Stimulated activated CD4-positive, alpha-beta T cell treated with anti-CD3 and anti-CD28 coated beads, Interleukin-15, amount 100 ng/mL, for 48 hours (primary cell): Measurements from ENCODE around the gene INPP4B.

Source experiments
- DNase-seq, 2 donors: peaks; one replicate each; pipeline ENCODE4 v3.0.0-alpha.2; 2020; ENCODE audit warnings: low read depth in 2 of 2

The INPP4B gene

GRCh38 chr4:142293536-142293935, 552.6 kb downstream of the INPP4B start:
- DNase-seq, result no peak

DNA sequence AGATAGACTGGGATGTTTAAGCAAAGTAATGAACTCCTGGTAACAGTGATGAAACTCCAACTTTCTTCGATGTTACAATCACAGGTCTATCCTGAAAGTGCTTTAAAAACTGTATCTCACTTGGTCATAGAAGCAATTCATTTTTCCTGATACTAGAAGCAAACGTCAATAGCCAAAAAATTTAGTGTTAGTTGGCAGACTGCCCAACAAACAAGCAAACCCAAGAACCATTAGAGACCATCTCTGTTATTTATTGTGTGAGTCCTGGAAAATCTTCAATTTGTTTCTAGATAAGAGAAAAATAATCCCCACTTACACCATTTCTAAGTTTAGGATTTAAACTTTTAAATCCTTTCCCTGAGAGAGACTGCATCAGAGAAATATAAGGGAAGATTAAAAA, 553.9 kb downstream of the INPP4B start:
- no peak for DNase-seq

- DNase-seq, result peak in 1 of 2 donors; percentile 8
These were observed 554.6 kb downstream of the INPP4B start for GRCh38 chr4:142291299-142292050.

- DNase-seq, result no peak
These were observed 558.7 kb downstream of the INPP4B start for GRCh38 chr4:142287371-142287770.

GRCh38 chr4:142285222-142285583, 560.9 kb downstream of the INPP4B start:
- no peak for DNase-seq

DNA sequence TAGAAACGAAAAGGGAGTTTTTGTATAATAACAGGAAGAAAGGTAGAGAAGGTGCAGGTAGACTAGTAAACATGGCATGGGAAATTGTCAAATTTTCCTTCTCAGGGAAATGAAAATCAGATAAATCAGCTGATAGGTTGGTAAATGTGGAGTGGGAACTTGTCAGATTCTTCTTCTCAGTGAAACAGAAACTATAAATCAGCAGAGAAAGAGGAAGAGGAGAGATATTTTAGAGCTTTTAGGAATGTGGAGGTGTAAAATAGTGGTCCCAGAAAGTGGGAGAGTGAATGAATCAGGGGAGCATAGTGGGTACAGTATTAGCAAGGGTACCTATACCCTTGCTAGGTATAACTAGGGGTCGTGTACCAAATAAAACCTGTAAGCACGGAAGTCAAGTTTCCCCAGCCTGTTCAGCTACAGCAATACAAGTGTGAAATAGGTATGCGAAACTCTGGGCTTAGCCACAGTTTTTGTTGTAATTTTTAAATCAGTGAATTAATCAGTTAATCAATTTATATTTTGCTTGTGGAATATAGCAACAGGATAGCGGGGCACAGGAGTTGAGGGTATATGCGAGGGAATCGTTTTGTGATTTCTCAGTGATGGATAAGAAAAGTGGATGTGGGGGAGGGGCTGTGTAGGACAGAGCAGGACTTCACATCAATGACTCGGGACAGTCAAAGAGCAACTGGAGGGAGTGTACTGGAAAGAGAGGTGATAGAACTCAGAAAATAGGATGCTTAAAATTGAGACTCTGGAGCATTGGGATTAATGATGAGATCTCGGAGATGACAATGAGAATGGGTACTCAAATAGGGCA, 561.5 kb downstream of the INPP4B start:
- DNase-seq, result no peak

- peak in 1 of 2 donors; percentile 28 for DNase-seq
These were observed 563.1 kb downstream of the INPP4B start for GRCh38 chr4:142282870-142283431.

DNA sequence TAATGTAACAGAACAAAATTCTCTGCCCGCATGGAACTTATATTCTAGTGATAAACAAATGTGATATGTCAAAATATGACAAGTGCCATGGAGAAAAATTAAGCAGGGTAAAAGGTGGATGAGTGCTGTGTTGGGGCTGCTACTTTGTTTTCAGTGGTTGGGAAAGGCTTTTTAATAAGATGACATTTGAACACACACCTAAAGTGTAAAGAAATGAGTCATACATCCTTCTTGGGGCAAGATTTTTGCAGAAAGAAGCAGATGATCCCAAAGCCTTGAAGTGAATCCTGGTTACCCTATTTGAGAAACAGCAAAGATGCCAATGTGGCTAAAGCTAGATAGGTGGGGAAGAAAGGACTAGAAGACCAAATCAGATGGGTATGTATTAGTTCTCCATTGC, 564.1 kb downstream of the INPP4B start:
- DNase-seq, result no peak

- no peak for DNase-seq
These were observed 567.4 kb downstream of the INPP4B start for GRCh38 chr4:142278663-142279062.

DNA sequence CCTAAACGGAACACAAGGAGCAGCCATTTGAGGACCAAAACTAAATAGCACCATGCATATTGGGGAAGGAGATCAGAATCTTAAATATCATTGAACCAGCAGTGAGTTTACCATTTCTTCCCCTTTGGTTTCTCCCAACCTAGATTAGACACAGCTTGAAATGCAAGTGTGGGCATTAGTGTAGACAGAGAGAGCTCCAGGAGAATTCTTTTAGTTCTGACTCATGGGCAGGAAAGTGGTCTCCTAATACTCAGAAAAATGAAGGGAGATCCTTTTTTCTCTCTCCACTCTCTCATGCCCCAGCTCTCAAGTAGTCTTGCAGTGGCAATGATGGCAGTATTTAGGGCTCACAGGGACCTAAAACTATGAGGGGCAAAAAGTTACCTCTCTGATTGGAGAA, 567.9 kb downstream of the INPP4B start:
- DNase-seq, result no peak

- DNase-seq, result no peak
These were observed 572.0 kb downstream of the INPP4B start for GRCh38 chr4:142274137-142274536.

DNA sequence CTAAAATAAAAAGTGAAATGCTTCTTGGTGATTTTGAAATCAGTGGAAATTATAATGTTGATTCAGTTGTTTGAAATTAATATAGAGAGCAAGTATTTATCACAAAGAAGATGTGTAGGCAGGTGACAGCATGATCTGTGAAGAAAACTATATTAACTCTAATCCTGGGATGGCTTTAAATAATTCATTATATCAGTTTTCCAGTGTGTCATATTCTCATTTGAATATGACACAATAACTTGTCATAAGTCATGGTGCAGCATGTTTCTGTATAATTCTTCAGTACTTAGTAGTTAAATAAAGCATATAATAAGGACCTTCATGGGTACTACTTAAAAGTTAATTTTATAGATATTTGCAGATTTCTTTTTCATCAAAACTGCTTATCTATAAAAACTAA, 573.6 kb downstream of the INPP4B start:
- DNase-seq, result no peak

GRCh38 chr4:142271832-142272231, 574.3 kb downstream of the INPP4B start:
- DNase-seq, result no peak

DNA sequence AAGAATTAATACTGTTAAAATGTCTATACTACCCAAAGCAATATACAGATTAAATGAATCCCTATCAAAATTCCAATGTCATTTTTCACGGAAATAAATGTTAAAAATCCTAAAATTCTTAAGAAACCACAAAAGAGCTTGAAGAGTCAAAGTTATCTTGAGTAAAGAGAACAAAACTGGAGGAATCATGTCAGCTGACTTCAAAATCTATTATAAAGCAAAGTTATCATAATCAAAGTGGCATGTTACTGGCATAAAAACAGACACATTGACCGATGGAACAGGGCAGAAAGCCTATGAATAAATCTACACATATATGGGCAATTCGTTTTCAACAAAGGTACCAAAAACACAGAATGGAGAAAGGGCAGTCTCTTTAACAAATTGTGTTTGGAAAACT, 579.0 kb downstream of the INPP4B start:
- no peak for DNase-seq

DNA sequence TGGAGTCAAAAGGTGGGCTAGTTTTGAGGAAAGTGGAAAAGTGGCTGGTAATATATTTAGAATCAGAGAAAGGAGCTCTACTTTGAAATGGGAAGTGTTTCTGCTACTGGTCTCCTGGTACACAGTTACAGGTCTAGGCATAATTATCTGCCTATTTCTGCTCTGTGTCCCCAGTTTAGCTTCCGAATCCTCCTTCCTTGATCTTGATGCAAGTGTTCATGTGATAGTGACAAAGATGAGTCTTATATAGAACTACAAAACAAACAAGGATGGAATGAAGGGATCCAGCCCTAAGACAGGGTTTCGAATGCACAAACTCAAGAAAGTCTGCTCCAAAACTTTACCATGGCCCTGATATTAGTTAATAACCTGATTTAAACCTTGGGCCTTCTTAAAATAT, 580.2 kb downstream of the INPP4B start:
- DNase-seq, result no peak

- no peak for DNase-seq
These were observed 580.6 kb downstream of the INPP4B start for GRCh38 chr4:142265536-142265935.

DNA sequence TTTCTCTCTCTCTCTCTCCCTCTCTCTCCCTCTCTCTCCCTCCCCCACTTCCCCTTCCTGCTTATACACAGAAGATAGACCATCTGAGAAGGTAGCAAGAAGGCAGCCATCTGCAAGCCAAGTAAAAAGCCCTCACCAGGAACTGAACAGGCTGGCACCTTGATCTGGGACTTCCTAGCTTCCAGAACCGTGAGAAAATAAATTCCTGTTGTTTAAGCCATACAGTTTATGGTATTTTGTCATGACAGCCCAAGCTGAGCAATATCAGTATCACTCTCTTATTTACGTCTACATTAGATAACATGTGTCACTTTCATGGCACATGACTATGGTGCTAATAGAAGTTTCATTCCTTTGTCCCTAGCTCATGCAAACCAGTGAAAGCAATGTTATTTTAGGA, 581.1 kb downstream of the INPP4B start:
- no peak for DNase-seq

GRCh38 chr4:142262956-142263355, 583.1 kb downstream of the INPP4B start:
- DNase-seq, result no peak

- no peak for DNase-seq
These were observed 597.2 kb downstream of the INPP4B start for GRCh38 chr4:142248946-142249345.

GRCh38 chr4:142243255-142243654, 602.8 kb downstream of the INPP4B start:
- no peak for DNase-seq

DNA sequence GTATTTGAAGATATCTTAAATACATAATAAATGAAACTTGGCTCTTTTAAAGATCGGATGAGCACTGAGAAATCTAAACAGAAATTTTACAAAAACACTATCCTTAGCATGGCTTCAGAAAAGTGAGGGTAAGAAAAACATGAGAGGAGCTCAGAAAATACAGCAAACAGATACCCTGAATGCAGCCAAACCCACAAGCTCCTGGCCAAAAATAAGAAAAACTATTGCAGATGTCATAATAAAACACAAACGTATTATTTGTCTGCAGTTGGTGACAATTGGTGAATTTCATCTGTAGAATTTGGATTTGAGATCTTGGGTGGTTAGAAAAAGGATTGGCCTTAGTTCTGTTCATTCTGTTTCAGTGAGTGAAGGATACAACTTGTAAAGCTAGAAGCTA, 603.9 kb downstream of the INPP4B start:
- no peak for DNase-seq

- no peak for DNase-seq
These were observed 607.5 kb downstream of the INPP4B start for GRCh38 chr4:142238589-142238988.

GRCh38 chr4:142236268-142236667, 609.8 kb downstream of the INPP4B start:
- no peak for DNase-seq
